Neuronal stem cell (in vitro differentiated cells): ENCODE data around the gene PRSS8.

Experiments
- DNase-seq: peaks from one replicate; pipeline ENCODE4 v3.0.0-alpha.2; 2013; ENCODE audit warnings: low spot score
- H2AFZ ChIP-seq: one replicate; pipeline ENCODE4 v1.6.1; 2013; ENCODE audit warnings: mild to moderate bottlenecking, low read length, inconsistent platforms
- H2AK5ac ChIP-seq: 2 replicates; pipeline ENCODE4 v1.6.1; 2013; ENCODE audit warnings: low read depth, mild to moderate bottlenecking, inconsistent platforms, low read length, moderate library complexity, mixed read lengths
- H2BK120ac ChIP-seq: 2 replicates; pipeline ENCODE4 v1.6.1; 2013; ENCODE audit warnings: low read depth, mild to moderate bottlenecking, inconsistent platforms, low read length, moderate library complexity, mixed read lengths
- H2BK12ac ChIP-seq: one replicate; pipeline ENCODE4 v1.6.1; 2013; ENCODE audit warnings: low read length, inconsistent platforms
- H2BK15ac ChIP-seq: 2 replicates; pipeline ENCODE4 v1.6.1; 2013; ENCODE audit warnings: mild to moderate bottlenecking, low read length, inconsistent platforms, mixed read lengths
- H2BK5ac ChIP-seq: one replicate; pipeline ENCODE4 v1.6.1; 2013; ENCODE audit warnings: inconsistent platforms, mild to moderate bottlenecking, low read length, moderate library complexity
- H3K14ac ChIP-seq: one replicate; pipeline ENCODE4 v1.6.1; 2013; ENCODE audit warnings: low read length, inconsistent platforms
- H3K18ac ChIP-seq: 2 replicates; pipeline ENCODE4 v1.6.1; 2013; ENCODE audit warnings: low read length, inconsistent platforms
- H3K23ac ChIP-seq: 2 replicates; pipeline ENCODE4 v1.6.1; 2013; ENCODE audit warnings: low read depth, mild to moderate bottlenecking, mixed read lengths, low read length, inconsistent platforms; ENCODE audit not compliant: poor library complexity
- H3K27ac ChIP-seq: replicated peaks from 3 replicates; pipeline ENCODE4 v1.5.1; 2013; ENCODE audit warnings: low read length, inconsistent platforms
- H3K27me3 ChIP-seq, 3 experiments: 2 replicates each; pipeline ENCODE4 v1.6.1; 2013; ENCODE audit warnings: low read length in 3 of 3, mild to moderate bottlenecking in 2 of 3, inconsistent platforms in 1 of 3, low read depth in 1 of 3, mixed read lengths in 1 of 3, moderate library complexity in 1 of 3; ENCODE audit not compliant: control insufficient read depth in 3 of 3, insufficient read depth in 3 of 3
- H3K36me3 ChIP-seq, 2 donors: replicated peaks in 1 of 2; 2 replicates each; pipeline ENCODE4 v1.6.1; 2013; ENCODE audit warnings: low read length in 2 of 2; ENCODE audit not compliant: control insufficient read depth in 2 of 2, insufficient read depth in 2 of 2
- H3K4ac ChIP-seq: 2 replicates; pipeline ENCODE4 v1.6.1; 2013; ENCODE audit warnings: inconsistent platforms, mild to moderate bottlenecking, low read length, moderate library complexity
- H3K4me1 ChIP-seq, 2 donors: 1 replicate in 1 of 2; 2 replicates in 1 of 2; pipeline ENCODE4 v1.6.1; 2013; ENCODE audit warnings: low read length in 2 of 2, low read depth in 1 of 2; ENCODE audit not compliant: control insufficient read depth in 2 of 2, insufficient read depth in 1 of 2
- H3K4me2 ChIP-seq: one replicate; pipeline ENCODE4 v1.6.1; 2013; ENCODE audit warnings: mild to moderate bottlenecking, low read length, inconsistent platforms; ENCODE audit not compliant: insufficient read depth, poor library complexity, severe bottlenecking
- H3K4me3 ChIP-seq, 2 donors: 2 replicates each; pipeline ENCODE4 v1.5.1; 2013; ENCODE audit warnings: low read length in 2 of 2, mild to moderate bottlenecking in 2 of 2, inconsistent platforms in 1 of 2, moderate library complexity in 1 of 2
- H3K79me1 ChIP-seq: one replicate; pipeline ENCODE4 v1.6.1; 2013; ENCODE audit warnings: low read depth, mild to moderate bottlenecking, inconsistent platforms, low read length, moderate library complexity
- H3K9ac ChIP-seq: one replicate; pipeline ENCODE4 v1.6.1; 2013; ENCODE audit warnings: mild to moderate bottlenecking, low read depth, low read length, inconsistent platforms; ENCODE audit not compliant: poor library complexity
- H3K9me3 ChIP-seq, 2 donors: replicated peaks in 1 of 2; 2 replicates each; pipeline versions ENCODE3 to v1.6.1; 2013; ENCODE audit warnings: low read length in 2 of 2, mild to moderate bottlenecking in 2 of 2, inconsistent platforms in 1 of 2, low read depth in 1 of 2, mixed read lengths in 1 of 2, moderate library complexity in 1 of 2; ENCODE audit not compliant: control insufficient read depth in 2 of 2, insufficient read depth in 1 of 2
- H4K8ac ChIP-seq: one replicate; pipeline ENCODE4 v1.6.1; 2013; ENCODE audit warnings: low read depth, mild to moderate bottlenecking, inconsistent platforms, low read length, moderate library complexity
- H4K91ac ChIP-seq: one replicate; pipeline ENCODE4 v1.6.1; 2013; ENCODE audit warnings: low read length, low read depth, mild to moderate bottlenecking, inconsistent platforms; ENCODE audit not compliant: poor library complexity
- WGBS, 2 donors: extraction: QIAGEN DNeasy Blood & Tissue Kit; methylation state at CpG; one replicate each; pipeline ENCODE4 v1.1.7; 2013; ENCODE audit warnings: missing lambda C conversion rate in 2 of 2, mixed read lengths in 1 of 2; ENCODE audit not compliant: insufficient read length in 2 of 2, insufficient replicate concordance in 1 of 2; ENCODE audit errors: extremely low coverage in 2 of 2; 5-methylcytosine and 5-hydroxymethylcytosine counted together

PRSS8 gene

DNA sequence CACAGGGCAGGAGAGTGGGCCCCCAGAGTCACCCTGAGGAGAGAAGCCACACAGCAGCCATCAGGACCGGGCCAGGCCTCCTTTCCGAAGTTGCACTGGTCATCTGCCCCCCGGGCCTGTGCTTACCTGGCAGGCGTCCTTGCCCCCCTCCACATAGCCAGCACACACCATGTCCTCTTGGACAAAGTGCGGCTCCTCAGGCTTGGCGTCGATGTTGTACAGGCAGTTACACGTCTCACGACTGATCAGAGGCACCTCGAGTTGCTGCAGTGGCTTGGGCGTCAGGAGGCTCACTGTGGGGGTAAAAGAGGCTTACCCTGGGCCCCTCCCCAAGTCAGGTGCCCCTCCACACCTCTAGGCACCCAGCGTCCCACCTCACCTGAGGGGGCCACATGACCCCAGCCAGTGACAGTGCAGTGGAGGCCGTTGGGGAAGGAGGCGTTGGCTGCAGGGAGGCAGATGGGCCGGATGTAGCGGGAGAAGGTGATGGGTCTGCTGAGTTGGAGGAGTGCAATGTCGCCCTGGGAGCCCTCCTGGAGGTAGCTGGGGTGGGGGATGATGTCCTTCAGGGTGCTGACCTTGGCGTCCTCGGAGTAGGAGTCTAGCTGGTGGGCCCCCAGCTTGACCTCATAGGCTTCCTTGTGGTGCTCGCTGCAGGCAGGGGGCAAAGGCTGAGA is 3.1 kb downstream of the PRSS8 start:
- Histone ChIP-seq H3K27me3 (peaks cover 0 to 3% (median 0%) of the 10 kb centered on the region in 3 experiments), H3K4me2 (no peak overlapping the region), H2AK5ac (no peak overlapping the region), H2BK15ac (no peak overlapping the region), H2BK12ac (no peak overlapping the region), H3K14ac (no peak overlapping the region), H2BK5ac (no peak overlapping the region), H3K4me1 (peaks cover 14 to 15% of the 10 kb centered on the region in 2 donors), H3K9me3 (no peaks in the 10 kb centered on the region), H3K4ac (no peak overlapping the region), H3K9ac (no peak overlapping the region), H3K36me3 (peaks cover 23 to 48% of the 10 kb centered on the region in 2 donors), H3K79me1 (peaks cover 2% of the 10 kb centered on the region), H4K91ac (no peak overlapping the region), H4K8ac (no peak overlapping the region), H3K27ac (no peak overlapping the region), H2AFZ (no peak overlapping the region), H3K18ac (no peak overlapping the region), H3K4me3 (no peak overlapping the region), H2BK120ac (no peak overlapping the region), H3K23ac (peak overlapping the region; percentile 52)
- no CpG with 5 or more reads among the region's 20 CpGs for WGBS, 2 donors
- DNase-seq = no peak

DNA sequence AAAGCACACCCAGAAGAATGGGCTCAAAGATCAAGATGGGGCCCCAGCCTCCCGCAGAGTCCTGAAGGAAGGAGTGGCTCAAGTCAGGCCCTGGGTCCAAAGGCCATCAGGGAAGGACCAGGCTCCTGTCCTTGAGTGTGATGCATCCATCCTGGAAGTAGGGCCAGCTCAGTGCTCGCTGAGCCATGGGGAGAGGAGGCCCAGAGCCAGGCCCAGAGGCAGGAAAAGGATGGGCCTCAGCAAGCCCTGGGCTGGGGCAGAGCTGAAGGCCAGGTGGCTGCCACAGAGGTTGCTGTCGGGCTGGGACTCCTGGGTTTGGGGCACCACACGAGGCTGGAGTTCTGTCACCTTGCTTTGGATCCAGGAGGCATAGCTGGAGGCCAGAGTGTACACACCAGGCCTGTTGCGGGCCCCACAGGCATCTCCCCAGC is 3.7 kb downstream of the PRSS8 start:
- H2AK5ac ChIP-seq = no peak overlapping the region
- no peak for DNase-seq
- WGBS, 2 donors = no CpG with 5 or more reads among the region's 5 CpGs
- peaks cover 2% of the 10 kb centered on the region for H3K79me1 ChIP-seq
- no peak overlapping the region for H2BK120ac ChIP-seq
- H3K4me1 ChIP-seq = peaks cover 14 to 15% of the 10 kb centered on the region in 2 donors
- no peak overlapping the region for H3K4me3 ChIP-seq
- no peak overlapping the region for H2BK15ac ChIP-seq
- H3K9me3 ChIP-seq = no peaks in the 10 kb centered on the region
- H4K8ac ChIP-seq = no peak overlapping the region
- no peak overlapping the region for H3K14ac ChIP-seq
- H2BK5ac ChIP-seq = no peak overlapping the region
- H2AFZ ChIP-seq = no peak overlapping the region
- H3K27me3 ChIP-seq = peaks cover 0 to 3% (median 0%) of the 10 kb centered on the region in 3 experiments
- H3K23ac ChIP-seq = peak overlapping the region; percentile 52
- peaks cover 28 to 54% of the 10 kb centered on the region in 2 donors for H3K36me3 ChIP-seq
- no peak overlapping the region for H3K18ac ChIP-seq
- H4K91ac ChIP-seq = no peak overlapping the region
- no peak overlapping the region for H3K4ac ChIP-seq
- no peak overlapping the region for H3K4me2 ChIP-seq
- no peak overlapping the region for H3K9ac ChIP-seq
- no peak overlapping the region for H3K27ac ChIP-seq
- no peak overlapping the region for H2BK12ac ChIP-seq

DNA sequence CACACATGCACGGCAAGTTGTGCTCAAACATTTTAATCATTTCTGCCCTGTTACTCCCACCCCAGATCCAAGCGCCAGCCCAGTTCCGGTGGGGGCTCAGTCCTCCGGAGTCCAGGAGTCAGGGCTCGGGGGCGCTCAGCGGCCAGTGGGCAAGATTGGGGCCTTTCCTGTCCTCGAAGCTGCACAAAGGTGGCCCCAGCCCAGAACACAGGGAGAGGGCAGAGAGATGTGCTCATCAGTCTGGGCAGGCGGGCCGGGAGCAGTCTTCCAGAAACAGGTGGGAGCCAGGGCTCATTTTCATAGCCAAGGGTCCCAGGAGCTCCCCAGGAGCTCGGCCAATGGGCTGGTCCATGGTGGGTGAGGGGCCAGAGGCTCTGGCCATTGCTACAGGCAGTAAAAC is 4.1 kb downstream of the PRSS8 start:
- no CpG with 5 or more reads among the region's 11 CpGs for WGBS, 2 donors
- Histone ChIP-seq H3K4ac (no peak overlapping the region), H3K9me3 (no peaks in the 10 kb centered on the region), H3K23ac (no peak overlapping the region), H3K27me3 (peaks cover 0 to 3% (median 0%) of the 10 kb centered on the region in 3 experiments), H2BK12ac (no peak overlapping the region), H2AFZ (no peak overlapping the region), H3K27ac (no peak overlapping the region), H3K9ac (no peak overlapping the region), H4K91ac (no peak overlapping the region), H3K14ac (no peak overlapping the region), H3K79me1 (peaks cover 2% of the 10 kb centered on the region), H3K36me3 (peaks cover 29 to 57% of the 10 kb centered on the region in 2 donors), H3K4me1 (peaks cover 14 to 15% of the 10 kb centered on the region in 2 donors), H2AK5ac (no peak overlapping the region), H2BK15ac (no peak overlapping the region), H3K18ac (no peak overlapping the region), H2BK120ac (no peak overlapping the region), H3K4me3 (no peak overlapping the region), H4K8ac (no peak overlapping the region), H3K4me2 (no peak overlapping the region), H2BK5ac (no peak overlapping the region)
- no peak for DNase-seq

DNA sequence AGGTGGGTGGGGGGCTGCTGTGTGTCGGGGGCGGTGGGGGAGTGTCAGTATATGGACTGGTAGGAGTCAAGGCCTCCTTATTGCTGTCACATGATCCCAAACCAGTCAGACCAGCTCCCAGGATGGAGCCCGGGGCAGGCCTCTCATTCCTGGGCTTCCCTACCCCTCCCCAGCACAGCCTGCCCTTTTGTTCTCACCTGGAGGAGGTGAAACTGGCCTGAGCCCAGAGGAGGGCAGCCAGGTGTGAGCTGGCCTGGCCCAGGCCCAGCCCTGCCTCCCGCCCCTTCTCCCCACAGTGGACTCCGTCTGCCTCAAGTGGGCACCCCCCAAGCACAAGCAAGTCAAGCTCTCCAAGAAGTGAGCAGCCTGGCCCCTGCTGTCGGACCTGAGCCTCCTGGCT is 4.6 kb downstream of the PRSS8 start:
- Histone ChIP-seq H3K27me3 (peaks cover 0 to 2% (median 0%) of the 10 kb centered on the region in 3 experiments), H3K14ac (no peak overlapping the region), H3K4me3 (no peak overlapping the region), H4K8ac (no peak overlapping the region), H4K91ac (no peak overlapping the region), H3K27ac (no peak overlapping the region), H2BK15ac (no peak overlapping the region), H3K9me3 (no peaks in the 10 kb centered on the region), H3K4me1 (peaks cover 14 to 15% of the 10 kb centered on the region in 2 donors), H2AFZ (no peak overlapping the region), H3K36me3 (peaks cover 30 to 62% of the 10 kb centered on the region in 2 donors), H2AK5ac (no peak overlapping the region), H3K23ac (no peak overlapping the region), H3K9ac (no peak overlapping the region), H3K4me2 (no peak overlapping the region), H2BK120ac (no peak overlapping the region), H2BK12ac (no peak overlapping the region), H3K79me1 (peaks cover 2% of the 10 kb centered on the region), H3K4ac (no peak overlapping the region), H2BK5ac (no peak overlapping the region), H3K18ac (no peak overlapping the region)
- WGBS, 2 donors = no CpG with 5 or more reads among the region's 6 CpGs
- DNase-seq = no peak
